D721Med (cell line): ENCODE data around the gene MYCL.

Source experiments
- DNase-seq: peaks from one replicate; pipeline ENCODE4 v3.0.0; 2011; ENCODE audit warnings: low spot score; ENCODE audit not compliant: insufficient read length
- FAIRE-seq: peaks from 2 replicates; lab custom pipeline; 2011; peaks lifted over from hg19 to GRCh38; lab: Jason Lieb, UNC
- CTCF ChIP-seq: IDR thresholded peaks from 2 replicates; pipeline ENCODE4 v1.5.1; 2012; ENCODE audit warnings: mild to moderate bottlenecking, control low read depth; ENCODE audit not compliant: insufficient read depth; ENCODE audit errors: missing control alignments

The MYCL gene

GRCh38 chr1:39896909-39897685 lies 4.6 kb downstream of the MYCL start:
- no peak for FAIRE-seq

GRCh38 chr1:39895731-39896480 lies 5.8 kb downstream of the MYCL start:
- no peak for TF ChIP-seq CTCF
- no peak for DNase-seq
- no peak for FAIRE-seq

More at GRCh38 chr1:39896909-39897685, 4.6 kb downstream of the MYCL start:
- TF ChIP-seq CTCF = no peak
- peak; percentile 23 for DNase-seq

- DNase-seq (no peak), FAIRE-seq (no peak)
- TF ChIP-seq CTCF = no peak
These were observed 6.7 kb downstream of the MYCL start for GRCh38 chr1:39894884-39895495.

GRCh38 chr1:39892601-39893595 lies 8.8 kb downstream of the MYCL start:
- DNase-seq (no peak), FAIRE-seq (no peak)
- TF ChIP-seq CTCF = no peak

- DNase-seq = no peak
- TF ChIP-seq CTCF = no peak
- FAIRE-seq = no peak
These were observed 10.8 kb downstream of the MYCL start for GRCh38 chr1:39890880-39891279.

- no peak for TF ChIP-seq CTCF
- FAIRE-seq (no peak), DNase-seq (no peak)
These were observed 11.4 kb downstream of the MYCL start for GRCh38 chr1:39890273-39890672.
